Mesothelial cell of epicardium (in vitro differentiated cells): ENCODE measurements around the gene NEK6. TPM values are rescaled to one million over a fixed set of nuclear protein-coding genes. Genes with fewer than 3 reads are reported as not detected.

Source experiments
- DNase-seq, 2 experiments: peaks; one replicate each; pipeline ENCODE4 v3.0.0; 2021; ENCODE audit warnings: low spot score in 2 of 2; ENCODE audit not compliant: unreplicated experiment in 2 of 2
- H3K27ac Mint-ChIP-seq: 2 replicates; pipeline ENCODE4 v1.8.0; 2021; ENCODE audit warnings: mixed read lengths
- H3K27me3 Mint-ChIP-seq: 2 replicates; pipeline ENCODE4 v1.8.0; 2021; ENCODE audit warnings: low read depth, mixed read lengths
- H3K36me3 Mint-ChIP-seq: 2 replicates; pipeline ENCODE4 v1.8.0; 2021; ENCODE audit warnings: mixed read lengths
- H3K4me1 Mint-ChIP-seq: 2 replicates; pipeline ENCODE4 v1.8.0; 2021; ENCODE audit warnings: mixed read lengths
- H3K4me3 Mint-ChIP-seq: 2 replicates; pipeline ENCODE4 v1.8.0; 2021; ENCODE audit warnings: mild to moderate bottlenecking, moderate library complexity, mixed read lengths
- H3K9me3 Mint-ChIP-seq: 2 replicates; pipeline ENCODE4 v1.8.0; 2021; ENCODE audit warnings: mixed read lengths
- CTCF ChIP-seq: fragments of 200-600 bp; sonication (generic); IDR thresholded peaks from one replicate; pipeline ENCODE4 v1.5.0; 2021; ENCODE audit warnings: antibody characterized with exemption; ENCODE audit not compliant: unreplicated experiment
- total RNA-seq: library from RNA; stranded (reverse); gene quantifications from 3 replicates; pipeline ENCODE4 v1.2.1, GENCODE V29; 2021

Gene NEK6
- total RNA-seq, 1 donor from 2014 or later, result 42.9 TPM

DNA sequence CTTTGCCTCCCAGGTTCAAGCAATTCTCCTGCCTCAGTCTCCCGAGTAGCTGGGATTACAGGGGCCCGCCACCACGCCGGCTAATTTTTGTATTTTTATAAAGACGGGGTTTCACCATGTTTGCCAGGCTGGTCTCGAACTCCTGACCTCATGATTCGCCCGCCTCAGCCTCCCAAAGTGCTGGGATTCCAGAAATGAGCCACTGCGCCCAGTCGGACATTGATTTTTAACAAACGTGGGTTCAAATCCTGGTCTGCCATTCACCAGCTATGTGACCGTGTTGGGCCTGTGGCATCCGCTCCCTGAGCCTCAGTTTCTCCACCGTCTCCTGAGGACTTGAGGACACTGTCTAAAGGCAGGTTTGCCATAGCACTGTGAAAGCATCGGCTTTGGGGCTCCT, 41.8 kb upstream of the NEK6 start:
- no peak for DNase-seq
- Mint-ChIP-seq H3K27ac (no peak overlapping the region), H3K27me3 (no peaks in the 10 kb centered on the region), H3K4me1 (peaks cover 7% of the 10 kb centered on the region), H3K4me3 (no peak overlapping the region), H3K9me3 (no peaks in the 10 kb centered on the region), H3K36me3 (no peaks in the 10 kb centered on the region)
- no peak for TF ChIP-seq CTCF

DNA sequence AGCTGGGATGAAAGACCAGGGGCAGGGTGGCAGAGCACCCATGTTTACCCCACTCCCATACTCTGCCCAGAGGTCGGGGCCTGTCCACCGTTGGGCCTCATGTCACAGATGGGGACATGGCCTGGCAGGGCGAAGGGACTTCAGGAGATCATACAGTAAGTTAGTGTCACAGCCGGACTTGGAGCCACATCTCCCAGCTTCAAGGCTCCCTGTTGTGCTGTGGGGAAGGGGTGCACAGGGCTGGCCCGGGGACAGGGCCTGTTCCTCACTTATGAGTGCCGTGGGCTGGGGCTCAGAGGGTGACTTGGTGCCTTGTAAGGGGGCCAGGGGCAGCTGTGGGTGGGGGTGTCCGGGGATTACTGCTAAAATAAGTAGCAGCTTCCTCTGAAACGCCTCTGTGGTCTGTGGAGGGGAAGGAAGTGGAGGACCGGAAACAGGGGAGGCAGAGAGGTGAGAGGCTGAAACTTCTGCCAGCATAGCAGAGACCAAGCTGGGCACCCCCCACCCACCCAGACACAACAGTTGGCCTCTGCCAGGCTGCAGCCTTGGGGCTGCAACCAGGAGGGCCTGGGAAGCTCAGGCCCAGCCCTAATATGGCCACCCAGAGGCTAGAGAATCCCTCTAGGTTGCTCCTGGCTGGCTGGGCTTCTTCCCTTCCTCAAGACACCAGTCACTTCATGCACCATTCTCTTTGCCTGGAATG, 41.1 kb upstream of the NEK6 start:
- H3K9me3 Mint-ChIP-seq, result no peaks in the 10 kb centered on the region
- peaks cover 7% of the 10 kb centered on the region for H3K4me1 Mint-ChIP-seq
- H3K4me3 Mint-ChIP-seq, result no peak overlapping the region
- TF ChIP-seq CTCF, result no peak
- peaks cover 3% of the 10 kb centered on the region for H3K27me3 Mint-ChIP-seq
- H3K36me3 Mint-ChIP-seq, result no peaks in the 10 kb centered on the region
- DNase-seq, result no peak
- no peak overlapping the region for H3K27ac Mint-ChIP-seq

DNA sequence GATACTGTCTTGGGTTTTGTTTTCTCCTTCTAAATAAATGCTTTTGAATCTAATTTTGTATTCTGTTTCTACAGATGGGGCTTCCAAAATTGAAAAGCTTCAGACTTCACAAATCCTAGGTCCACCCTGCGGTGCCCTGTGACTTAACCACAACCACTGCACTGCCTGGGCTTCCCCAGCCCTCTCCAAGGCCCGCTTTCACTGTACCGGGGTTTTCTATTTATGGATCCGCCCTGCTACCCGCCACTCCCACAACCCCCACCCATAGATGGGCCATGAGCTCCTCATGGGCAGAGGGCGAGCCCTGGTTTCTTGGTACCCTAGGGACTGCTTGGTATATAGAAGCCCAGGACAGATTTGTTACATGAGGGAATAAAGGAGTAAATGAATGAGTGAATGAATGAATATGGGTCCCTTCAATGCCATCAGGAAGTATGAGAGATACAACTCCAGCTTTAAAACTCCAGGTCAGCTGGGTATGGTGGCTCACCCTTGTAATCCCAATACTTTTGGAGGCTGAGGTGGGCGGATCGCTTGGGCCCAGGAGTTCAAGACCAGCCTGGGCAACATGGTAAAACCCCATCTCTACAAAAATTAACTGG, 39.8 kb upstream of the NEK6 start:
- H3K4me3 Mint-ChIP-seq, result no peak overlapping the region
- no peak overlapping the region for H3K27ac Mint-ChIP-seq
- H3K4me1 Mint-ChIP-seq, result peaks cover 2% of the 10 kb centered on the region
- H3K36me3 Mint-ChIP-seq, result no peaks in the 10 kb centered on the region
- peaks cover 8% of the 10 kb centered on the region for H3K27me3 Mint-ChIP-seq
- no peaks in the 10 kb centered on the region for H3K9me3 Mint-ChIP-seq
- no peak for TF ChIP-seq CTCF
- DNase-seq, result no peak

- peaks cover 8% of the 10 kb centered on the region for H3K27me3 Mint-ChIP-seq
- no peak overlapping the region for H3K4me3 Mint-ChIP-seq
- no peaks in the 10 kb centered on the region for H3K36me3 Mint-ChIP-seq
- TF ChIP-seq CTCF, result no peak
- H3K9me3 Mint-ChIP-seq, result no peaks in the 10 kb centered on the region
- no peak overlapping the region for H3K27ac Mint-ChIP-seq
- no peaks in the 10 kb centered on the region for H3K4me1 Mint-ChIP-seq
- DNase-seq, result no peak
Observed at GRCh38 chr9:124218438-124218982, 39.2 kb upstream of the NEK6 start.

DNA sequence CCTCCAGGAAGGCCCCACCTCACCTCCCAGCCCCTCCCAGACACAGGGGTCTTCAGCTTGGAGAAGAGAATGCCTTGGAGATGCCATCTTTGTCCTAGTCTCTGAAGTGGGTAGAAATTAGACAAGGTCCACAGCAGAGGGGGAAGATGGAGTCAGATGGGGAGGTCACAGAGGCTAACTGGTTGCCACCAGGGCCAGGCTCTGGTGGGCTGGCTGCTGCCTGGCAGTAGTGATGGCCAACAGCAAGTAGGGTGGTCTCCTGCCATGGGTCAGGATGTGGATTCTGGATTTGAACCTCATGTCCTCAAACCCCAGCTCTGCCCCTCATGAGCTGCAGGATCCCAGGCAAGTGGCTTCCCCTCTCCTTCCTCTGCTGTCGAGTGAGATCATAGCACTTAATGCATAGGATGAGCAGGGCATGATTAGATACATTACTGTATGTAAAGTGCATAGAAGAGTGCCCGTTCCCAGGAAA, 38.7 kb upstream of the NEK6 start:
- no peaks in the 10 kb centered on the region for H3K9me3 Mint-ChIP-seq
- H3K27me3 Mint-ChIP-seq, result peaks cover 8% of the 10 kb centered on the region
- no peaks in the 10 kb centered on the region for H3K36me3 Mint-ChIP-seq
- H3K4me3 Mint-ChIP-seq, result no peak overlapping the region
- DNase-seq, result no peak
- H3K4me1 Mint-ChIP-seq, result no peaks in the 10 kb centered on the region
- H3K27ac Mint-ChIP-seq, result no peak overlapping the region
- TF ChIP-seq CTCF, result no peak
